Thymus (tissue), 11 donors: Measurements from ENCODE around the gene C1orf159. TPM values are rescaled to one million over a fixed set of nuclear protein-coding genes. Genes with fewer than 3 reads are reported as not detected.

ENCODE experiments used
- DNase-seq, 9 donors: peaks; one replicate each; pipeline ENCODE4 v3.0.0-alpha.2; 2013; ENCODE audit warnings: low spot score in 9 of 9, low read depth in 6 of 9, missing footprints in 1 of 9
- H3K27ac ChIP-seq, 2 donors: one replicate each; pipeline ENCODE4 v1.5.1; 2013; ENCODE audit warnings: control low read depth in 1 of 2, low read depth in 1 of 2, low read length in 1 of 2, mild to moderate bottlenecking in 1 of 2, moderate library complexity in 1 of 2
- H3K27me3 ChIP-seq, 2 donors: one replicate each; pipeline ENCODE4 v1.5.1; 2013; ENCODE audit warnings: low read length in 1 of 2; ENCODE audit not compliant: control insufficient read depth in 2 of 2, insufficient read depth in 1 of 2
- H3K36me3 ChIP-seq, 2 donors: one replicate each; pipeline ENCODE4 v1.5.1; 2013; ENCODE audit warnings: low read length in 1 of 2, mild to moderate bottlenecking in 1 of 2, moderate library complexity in 1 of 2; ENCODE audit not compliant: control insufficient read depth in 2 of 2, insufficient read depth in 2 of 2
- H3K4me1 ChIP-seq, 2 donors: one replicate each; pipeline ENCODE4 v1.5.1; 2013; ENCODE audit warnings: low read length in 2 of 2; ENCODE audit not compliant: control insufficient read depth in 2 of 2, insufficient read depth in 2 of 2
- H3K4me3 ChIP-seq, 2 donors: one replicate each; pipeline ENCODE4 v1.5.1; 2013; ENCODE audit warnings: low read length in 2 of 2, control low read depth in 1 of 2, mild to moderate bottlenecking in 1 of 2
- H3K9me3 ChIP-seq, 2 donors: one replicate each; pipeline ENCODE4 v1.5.1; 2013; ENCODE audit warnings: low read length in 1 of 2, mild to moderate bottlenecking in 1 of 2; ENCODE audit not compliant: control insufficient read depth in 2 of 2, insufficient read depth in 1 of 2
- WGBS: extraction: QIAGEN DNeasy Blood & Tissue Kit; methylation state at CpG from one replicate; pipeline ENCODE4 v1.1.7; 2013; 5-methylcytosine and 5-hydroxymethylcytosine counted together
- polyA plus RNA-seq: library from polyadenylated mRNA; stranded (reverse); fragments of 200-250 nt; gene quantifications from one replicate; pipeline ENCODE4 v1.2.3, GENCODE V29; 2013
- total RNA-seq: library from RNA; stranded (reverse); fragments of 120-200 nt; gene quantifications from one replicate; pipeline ENCODE4 v1.2.4, GENCODE V29; 2013
- donor health status: healthy.

The C1orf159 gene
- total and polyA plus RNA-seq, 2 donors, result 5.0 to 17.8 TPM

DNA sequence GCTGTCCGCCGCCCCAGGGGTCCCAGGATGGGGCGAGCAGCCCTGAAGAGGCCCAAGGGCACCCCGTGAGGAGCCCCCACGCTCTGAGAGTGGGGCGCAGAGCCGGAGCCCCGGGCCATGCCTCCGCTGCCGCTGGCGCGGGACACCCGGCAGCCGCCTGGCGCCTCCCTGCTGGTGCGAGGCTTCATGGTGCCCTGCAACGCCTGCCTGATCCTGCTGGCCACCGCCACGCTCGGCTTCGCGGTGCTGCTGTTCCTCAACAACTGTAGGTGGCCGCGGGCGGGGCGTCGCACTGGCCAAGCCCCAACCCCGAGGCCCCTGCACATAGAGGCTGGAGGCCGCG is 81.5 kb downstream of the C1orf159 start:
- 49% methylated on average over 30 of the region's 30 CpGs for WGBS
- H3K9me3 ChIP-seq, result peaks cover 0 to 6% of the 10 kb centered on the region in 2 donors
- H3K4me3 ChIP-seq, result no peak overlapping the region
- H3K4me1 ChIP-seq, result peaks cover 7 to 16% of the 10 kb centered on the region in 2 donors
- DNase-seq, result no peak
- H3K36me3 ChIP-seq, result no peaks in the 10 kb centered on the region
- H3K27me3 ChIP-seq, result peaks cover 61 to 83% of the 10 kb centered on the region in 2 donors
- no peak overlapping the region for H3K27ac ChIP-seq

DNA sequence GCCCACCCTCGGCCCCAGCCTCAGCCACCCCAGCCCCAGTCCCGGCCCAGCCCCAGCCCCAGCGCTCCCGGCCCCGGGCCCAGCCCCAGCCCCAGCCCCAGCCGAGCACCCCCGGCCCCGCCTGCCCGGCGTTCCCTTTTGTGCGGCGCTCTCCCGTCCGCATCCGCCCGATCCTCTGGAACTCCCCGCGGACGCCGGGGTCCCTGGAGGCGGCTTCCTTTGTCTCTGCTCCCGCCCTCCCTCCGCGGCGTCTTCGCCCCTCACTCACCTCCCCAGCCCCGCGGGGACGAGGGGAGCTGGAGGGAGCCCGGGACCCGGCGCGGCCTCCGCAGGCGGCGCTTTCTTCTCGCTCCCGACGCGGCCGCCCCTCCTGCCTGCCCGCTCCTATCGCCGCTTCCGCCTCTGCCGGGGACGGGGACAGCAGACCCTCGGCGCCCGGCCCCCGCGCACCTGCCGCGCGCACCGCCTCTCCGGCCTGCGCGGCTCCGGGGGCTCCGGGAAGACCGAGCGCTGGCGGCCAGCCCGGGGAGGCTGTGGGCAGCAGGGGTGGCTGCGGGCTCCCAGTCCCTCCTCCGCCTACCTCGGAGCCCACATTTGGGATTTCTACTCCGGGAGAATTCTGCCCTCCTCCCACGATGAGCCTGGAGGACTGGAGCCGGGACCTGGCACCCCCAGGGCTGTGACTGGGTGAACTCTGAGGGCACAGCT is 82.0 kb downstream of the C1orf159 start:
- H3K36me3 ChIP-seq, result no peaks in the 10 kb centered on the region
- H3K4me1 ChIP-seq, result peaks cover 7 to 11% of the 10 kb centered on the region in 2 donors
- H3K27me3 ChIP-seq, result peaks cover 55 to 78% of the 10 kb centered on the region in 2 donors
- H3K4me3 ChIP-seq, result peak overlapping the region in 1 of 2 donors; percentile 57
- H3K27ac ChIP-seq, result no peak overlapping the region
- H3K9me3 ChIP-seq, result peaks cover 0 to 6% of the 10 kb centered on the region in 2 donors
- no peak for DNase-seq
- WGBS, result 2% methylated on average over 71 of the region's 71 CpGs

DNA sequence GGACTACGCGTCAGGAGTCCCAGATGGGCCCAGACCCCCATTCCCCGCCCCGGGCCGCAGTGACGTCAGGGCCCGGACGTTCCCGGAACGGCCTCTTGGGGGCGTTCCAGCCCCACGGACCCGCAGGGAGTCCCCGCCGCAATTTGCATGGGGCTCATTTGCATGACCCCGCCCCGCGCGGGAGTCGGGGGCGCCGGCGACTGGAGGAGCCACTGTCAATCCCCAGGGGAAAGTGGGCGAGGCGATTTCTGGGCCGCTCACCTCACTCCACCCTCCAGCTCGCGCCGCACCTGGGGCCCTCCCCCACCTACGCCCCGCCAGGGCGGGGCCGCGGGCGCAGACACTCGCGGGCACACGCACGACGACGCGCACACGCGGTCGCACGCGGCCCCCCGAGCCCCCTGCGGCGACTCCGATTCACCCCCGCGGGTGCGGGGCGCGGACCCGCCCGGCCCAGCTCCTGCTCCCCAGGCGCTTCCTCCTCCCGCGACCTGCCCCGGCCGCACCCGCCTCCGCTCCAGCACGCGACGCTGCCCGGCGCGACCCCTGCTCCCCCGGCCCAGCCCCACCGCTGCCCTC is 82.8 kb downstream of the C1orf159 start:
- H3K36me3 ChIP-seq, result no peaks in the 10 kb centered on the region
- WGBS, result 1% methylated on average over 73 of the region's 73 CpGs
- peak overlapping the region in 1 of 2 donors; percentile 57 for H3K4me3 ChIP-seq
- peaks cover 48 to 70% of the 10 kb centered on the region in 2 donors for H3K27me3 ChIP-seq
- H3K4me1 ChIP-seq, result peaks cover 7 to 10% of the 10 kb centered on the region in 2 donors
- peaks cover 0 to 6% of the 10 kb centered on the region in 2 donors for H3K9me3 ChIP-seq
- peak; percentile 58 to 94 (median 86) for DNase-seq
- no peak overlapping the region for H3K27ac ChIP-seq

DNA sequence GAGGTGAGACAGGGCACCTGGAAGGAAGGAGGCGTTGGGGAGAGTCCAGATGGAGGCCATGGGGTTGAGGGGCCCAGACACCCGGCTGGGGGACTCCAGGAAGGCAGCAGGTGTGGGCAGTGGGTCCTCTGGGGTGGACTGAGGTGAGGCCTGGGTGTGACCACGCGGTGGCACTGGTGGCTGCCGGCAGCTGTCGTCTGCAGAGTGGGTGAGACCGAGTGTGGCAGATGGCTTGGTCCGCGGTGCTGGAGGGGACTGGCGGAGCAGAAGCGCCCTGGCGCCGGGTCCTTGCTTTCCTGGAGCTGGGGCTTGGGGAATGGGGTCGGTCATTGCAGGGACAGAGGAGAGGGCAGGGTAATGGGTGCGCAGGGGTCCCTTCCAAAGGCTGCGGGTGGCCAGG is 83.5 kb downstream of the C1orf159 start:
- Histone ChIP-seq H3K27me3 (peaks cover 45 to 65% of the 10 kb centered on the region in 2 donors), H3K9me3 (peaks cover 0 to 6% of the 10 kb centered on the region in 2 donors), H3K4me3 (peak overlapping the region in 1 of 2 donors; percentile 57), H3K36me3 (no peaks in the 10 kb centered on the region), H3K4me1 (peaks cover 7 to 10% of the 10 kb centered on the region in 2 donors), H3K27ac (no peak overlapping the region)
- 33% methylated on average over 16 of the region's 16 CpGs for WGBS
- no peak for DNase-seq

Other genes with a start within 250 kb of the C1orf159 start
- 0.38 TPM for gene SAMD11, start 192.2 kb downstream of the C1orf159 start, total RNA-seq
- gene SAMD11, start 192.2 kb downstream of the C1orf159 start, polyA plus RNA-seq, result 1.7 TPM
- gene NOC2L, start 156.8 kb downstream of the C1orf159 start, total RNA-seq, result 45.5 TPM
- gene NOC2L, start 156.8 kb downstream of the C1orf159 start, polyA plus RNA-seq, result 74.3 TPM
- 7.4 TPM for gene KLHL17, start 155.5 kb downstream of the C1orf159 start, total RNA-seq
- 34.5 TPM for gene KLHL17, start 155.5 kb downstream of the C1orf159 start, polyA plus RNA-seq
- gene PLEKHN1, start 149.6 kb downstream of the C1orf159 start, total RNA-seq, result 0.14 TPM
- 1.7 TPM for gene PLEKHN1, start 149.6 kb downstream of the C1orf159 start, polyA plus RNA-seq
- gene PERM1, start 134.0 kb downstream of the C1orf159 start, total RNA-seq, result 0.05 TPM
- gene PERM1, start 134.0 kb downstream of the C1orf159 start, polyA plus RNA-seq, result 0.59 TPM
- 61.3 TPM for gene HES4, start 116.0 kb downstream of the C1orf159 start, total RNA-seq
- gene HES4, start 116.0 kb downstream of the C1orf159 start, polyA plus RNA-seq, result 15.5 TPM
- 338 TPM for gene ISG15, start 102.6 kb downstream of the C1orf159 start, total RNA-seq
- gene ISG15, start 102.6 kb downstream of the C1orf159 start, polyA plus RNA-seq, result 285 TPM
- gene AGRN, start 96.0 kb downstream of the C1orf159 start, total RNA-seq, result 6.2 TPM
- gene AGRN, start 96.0 kb downstream of the C1orf159 start, polyA plus RNA-seq, result 19.2 TPM
- 0.05 TPM for gene RNF223, start 41.8 kb downstream of the C1orf159 start, total RNA-seq
- 0.37 TPM for gene RNF223, start 41.8 kb downstream of the C1orf159 start, polyA plus RNA-seq
- 0.14 TPM for gene TTLL10, start 57.8 kb upstream of the C1orf159 start, total RNA-seq
- gene TTLL10, start 57.8 kb upstream of the C1orf159 start, polyA plus RNA-seq, result 0.27 TPM
- gene TNFRSF18, start 90.5 kb upstream of the C1orf159 start, total RNA-seq, result 4.2 TPM
- gene TNFRSF18, start 90.5 kb upstream of the C1orf159 start, polyA plus RNA-seq, result 29.9 TPM
- 12.7 TPM for gene TNFRSF4, start 98.1 kb upstream of the C1orf159 start, total RNA-seq
- gene TNFRSF4, start 98.1 kb upstream of the C1orf159 start, polyA plus RNA-seq, result 18.8 TPM
- 37.6 TPM for gene SDF4, start 115.9 kb upstream of the C1orf159 start, total RNA-seq
- gene SDF4, start 115.9 kb upstream of the C1orf159 start, polyA plus RNA-seq, result 79.1 TPM
- gene B3GALT6, start 116.1 kb upstream of the C1orf159 start, total RNA-seq, result 16.3 TPM
- 11.8 TPM for gene B3GALT6, start 116.1 kb upstream of the C1orf159 start, polyA plus RNA-seq
- gene C1QTNF12, start 130.6 kb upstream of the C1orf159 start, total RNA-seq, result 2.1 TPM
- gene C1QTNF12, start 130.6 kb upstream of the C1orf159 start, polyA plus RNA-seq, result 3.4 TPM
- 34.7 TPM for gene UBE2J2, start 157.8 kb upstream of the C1orf159 start, total RNA-seq
- gene UBE2J2, start 157.8 kb upstream of the C1orf159 start, polyA plus RNA-seq, result 67.1 TPM
- gene SCNN1D, start 164.3 kb upstream of the C1orf159 start, total RNA-seq, result 1.7 TPM
- gene SCNN1D, start 164.3 kb upstream of the C1orf159 start, polyA plus RNA-seq, result 12.5 TPM
- gene ACAP3, start 191.8 kb upstream of the C1orf159 start, total RNA-seq, result 15.5 TPM
- 58.8 TPM for gene ACAP3, start 191.8 kb upstream of the C1orf159 start, polyA plus RNA-seq
- 12.5 TPM for gene PUSL1, start 192.5 kb upstream of the C1orf159 start, total RNA-seq
- gene PUSL1, start 192.5 kb upstream of the C1orf159 start, polyA plus RNA-seq, result 10.0 TPM
- gene INTS11, start 208.6 kb upstream of the C1orf159 start, total RNA-seq, result 60.8 TPM
- gene INTS11, start 208.6 kb upstream of the C1orf159 start, polyA plus RNA-seq, result 216 TPM
- 8.5 TPM for gene CPTP, start 208.7 kb upstream of the C1orf159 start, total RNA-seq
- 10.3 TPM for gene CPTP, start 208.7 kb upstream of the C1orf159 start, polyA plus RNA-seq
- 0.19 TPM for gene TAS1R3, start 215.2 kb upstream of the C1orf159 start, total RNA-seq
- 0.37 TPM for gene TAS1R3, start 215.2 kb upstream of the C1orf159 start, polyA plus RNA-seq
- gene DVL1, start 233.3 kb upstream of the C1orf159 start, total RNA-seq, result 19.6 TPM
- 40.9 TPM for gene DVL1, start 233.3 kb upstream of the C1orf159 start, polyA plus RNA-seq
- gene MXRA8, start 242.5 kb upstream of the C1orf159 start, total RNA-seq, result 2.7 TPM
- gene MXRA8, start 242.5 kb upstream of the C1orf159 start, polyA plus RNA-seq, result 9.6 TPM